GM12873 (cell line): ENCODE measurements around the gene MYO10.
A peak's percentile ranks its signal among the peaks of the same experiment; 100 is the strongest.

Source experiments
- CTCF ChIP-seq: IDR thresholded peaks from 2 replicates; pipeline ENCODE4 v1.5.1; 2012; ENCODE audit warnings: low read depth, mild to moderate bottlenecking, moderate library complexity, low read length, control low read depth; ENCODE audit not compliant: insufficient read depth; ENCODE audit errors: missing control alignments

Gene MYO10

GRCh38 chr5:16666883-16667398 lies 269.1 kb downstream of the MYO10 start:
- TF ChIP-seq CTCF, result peak; percentile 28

- no peak for TF ChIP-seq CTCF
Observed at GRCh38 chr5:16666130-16666882, 269.8 kb downstream of the MYO10 start.

GRCh38 chr5:16665601-16666000 lies 270.5 kb downstream of the MYO10 start:
- no peak for TF ChIP-seq CTCF

- TF ChIP-seq CTCF, result no peak
Observed at GRCh38 chr5:16664368-16664767, 271.7 kb downstream of the MYO10 start.

- TF ChIP-seq CTCF, result no peak
Observed at GRCh38 chr5:16663840-16664239, 272.2 kb downstream of the MYO10 start.

GRCh38 chr5:16661713-16662112 lies 274.4 kb downstream of the MYO10 start:
- TF ChIP-seq CTCF, result no peak

GRCh38 chr5:16660982-16661381 lies 275.1 kb downstream of the MYO10 start:
- TF ChIP-seq CTCF, result no peak
